ENCODE measurements around the gene AK3. TPM values are rescaled to one million over a fixed set of nuclear protein-coding genes. Genes with fewer than 3 reads are reported as not detected.

AK3 gene
- total RNA-seq, 2 experiments from 2014 or later, result 34.0 to 34.6 TPM

GRCh38 chr9:4716163-4716562 lies 24.8 kb downstream of the AK3 start:
- CTCF ChIA-PET, result interaction anchor here (1.1 kb wide), 1 partner anchor 34 kb away, joined by 4 read pairs; no protein-coding TSS in a partner anchor
- no peaks in the 10 kb centered on the region for H3K4me1 Mint-ChIP-seq
- no peaks in the 10 kb centered on the region for H3K27me3 Mint-ChIP-seq
- H3K27ac Mint-ChIP-seq, result no peak overlapping the region
- H3K4me3 Mint-ChIP-seq, result no peak overlapping the region
- no peak for DNase-seq
- POLR2A ChIA-PET, result interaction anchor here (0.8 to 1.6 kb wide), 2 partner anchors 19 to 25 kb away, joined by 3 to 8 read pairs; partner anchors contain the start of gene AK3
- H3K9me3 Mint-ChIP-seq, result peaks cover 4% of the 10 kb centered on the region
- H3K36me3 Mint-ChIP-seq (ENCODE audit: low read depth), result peaks cover 65% of the 10 kb centered on the region

- Mint-ChIP-seq H3K4me3 (no peak overlapping the region), H3K9me3 (peaks cover 4% of the 10 kb centered on the region), H3K36me3 (ENCODE audit: low read depth) (peaks cover 68% of the 10 kb centered on the region), H3K27me3 (no peaks in the 10 kb centered on the region), H3K4me1 (no peaks in the 10 kb centered on the region), H3K27ac (no peak overlapping the region)
- POLR2A ChIA-PET, result no interaction called here
- CTCF ChIA-PET, result interaction anchor here (0.7 to 1.0 kb wide), 2 partner anchors 12 to 519 kb away, joined by 3 to 6 read pairs; no protein-coding TSS in a partner anchor
- DNase-seq, result no peak
Measured at GRCh38 chr9:4714266-4715016, 26.6 kb downstream of the AK3 start.

DNA sequence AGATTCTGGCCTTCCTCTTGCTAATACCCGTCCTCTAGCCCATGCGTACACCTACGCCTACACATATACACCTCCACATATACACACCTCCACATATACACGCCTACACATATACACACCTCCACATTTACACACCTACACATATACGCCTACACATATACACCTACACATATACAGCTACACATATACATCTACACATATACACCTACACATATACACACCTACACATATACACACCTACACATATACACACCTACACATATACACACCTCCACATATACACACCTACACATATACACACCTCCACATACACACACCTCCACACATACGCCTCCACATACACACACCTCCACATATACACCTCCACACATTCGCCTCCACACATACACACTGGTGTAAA lies 27.2 kb downstream of the AK3 start:
- no peaks in the 10 kb centered on the region for H3K4me1 Mint-ChIP-seq
- no peak overlapping the region for H3K4me3 Mint-ChIP-seq
- peaks cover 69% of the 10 kb centered on the region for H3K36me3 Mint-ChIP-seq (ENCODE audit: low read depth)
- no peak overlapping the region for H3K27ac Mint-ChIP-seq
- peaks cover 4% of the 10 kb centered on the region for H3K9me3 Mint-ChIP-seq
- no peak for DNase-seq
- H3K27me3 Mint-ChIP-seq, result no peaks in the 10 kb centered on the region
- POLR2A ChIA-PET, result no interaction called here
- CTCF ChIA-PET, result no interaction called here

DNA sequence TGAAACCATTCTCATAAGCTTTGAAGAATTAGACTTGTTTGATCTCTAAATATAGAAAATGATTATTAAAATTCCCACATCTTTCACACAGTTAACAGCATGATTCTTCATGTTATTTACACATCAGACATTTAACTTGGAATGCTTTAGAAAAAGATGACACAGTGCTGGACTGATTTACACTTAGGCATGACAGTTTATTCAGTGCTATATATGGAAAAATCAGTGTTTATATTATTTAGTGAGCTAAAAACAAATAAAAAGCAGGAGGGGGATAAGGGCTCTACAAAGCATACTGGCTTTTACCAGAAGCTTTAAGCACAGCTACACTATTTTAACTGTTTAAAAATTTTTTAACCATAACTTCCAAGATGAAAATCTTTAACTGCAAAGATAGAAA lies 31.6 kb downstream of the AK3 start:
- Mint-ChIP-seq H3K9me3 (peaks cover 4% of the 10 kb centered on the region), H3K4me1 (peaks cover 8% of the 10 kb centered on the region), H3K4me3 (no peak overlapping the region), H3K27me3 (no peaks in the 10 kb centered on the region), H3K36me3 (ENCODE audit: low read depth) (peaks cover 54% of the 10 kb centered on the region), H3K27ac (no peak overlapping the region)
- ChIA-PET POLR2A (interaction anchor here (0.9 kb wide), 1 partner anchor 31 kb away, joined by 6 read pairs; the partner anchor contains the start of gene AK3), CTCF (interaction anchor here (0.5 kb wide), 1 partner anchor 27 kb away, joined by 4 read pairs; no protein-coding TSS in a partner anchor)
- DNase-seq, result no peak

DNA sequence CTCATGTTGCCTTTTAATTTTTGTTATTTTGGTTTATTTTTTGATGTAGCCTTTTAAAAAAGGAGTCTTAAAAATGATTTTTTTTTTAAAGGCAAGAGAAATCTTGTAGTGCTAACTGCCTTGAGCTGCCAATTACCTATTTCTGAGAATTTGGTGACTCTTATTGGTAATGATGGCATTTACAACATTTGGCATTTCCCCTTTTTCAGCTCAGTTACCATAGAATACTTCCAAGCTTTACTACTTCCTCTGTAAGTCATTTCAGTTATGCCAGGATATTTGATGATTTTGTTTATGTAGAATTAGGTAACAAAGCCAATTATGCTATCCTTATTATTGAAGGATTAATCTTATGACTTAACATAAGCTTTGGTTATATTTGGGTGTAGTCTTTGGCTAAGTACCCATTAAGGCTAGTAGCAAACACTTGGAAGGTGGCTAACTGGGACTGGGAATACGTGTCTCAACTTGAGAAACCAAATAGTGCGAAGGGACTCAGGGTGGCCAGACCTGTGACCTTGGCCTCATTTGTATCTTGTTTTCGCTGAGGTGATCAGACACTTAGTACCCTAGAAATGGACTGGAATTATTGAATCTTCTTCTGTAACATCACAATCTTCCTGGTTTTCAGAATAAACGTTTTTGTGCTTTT lies 33.9 kb downstream of the AK3 start:
- Mint-ChIP-seq H3K4me3 (no peak overlapping the region), H3K9me3 (no peaks in the 10 kb centered on the region), H3K4me1 (peaks cover 8% of the 10 kb centered on the region), H3K27ac (no peak overlapping the region), H3K27me3 (no peaks in the 10 kb centered on the region), H3K36me3 (ENCODE audit: low read depth) (peaks cover 60% of the 10 kb centered on the region)
- CTCF ChIA-PET, result interaction anchor here (1.0 kb wide), 1 partner anchor 43 kb away, joined by 3 read pairs; no protein-coding TSS in a partner anchor
- no peak for DNase-seq
- POLR2A ChIA-PET, result interaction anchor here (1.0 kb wide), 1 partner anchor 46 kb away, joined by 3 read pairs; no protein-coding TSS in a partner anchor

GRCh38 chr9:4706021-4706420 lies 35.0 kb downstream of the AK3 start:
- ChIA-PET POLR2A (interaction anchor here (1.0 kb wide), 1 partner anchor 45 kb away, joined by 3 read pairs; no protein-coding TSS in a partner anchor), CTCF (no interaction called here)
- Mint-ChIP-seq H3K27ac (no peak overlapping the region), H3K9me3 (no peaks in the 10 kb centered on the region), H3K27me3 (no peaks in the 10 kb centered on the region), H3K4me3 (no peak overlapping the region), H3K36me3 (ENCODE audit: low read depth) (peaks cover 60% of the 10 kb centered on the region), H3K4me1 (peaks cover 8% of the 10 kb centered on the region)
- DNase-seq, result no peak

- CTCF ChIA-PET, result no interaction called here
- DNase-seq, result no peak
- no peak overlapping the region for H3K4me3 Mint-ChIP-seq
- peaks cover 62% of the 10 kb centered on the region for H3K36me3 Mint-ChIP-seq (ENCODE audit: low read depth)
- H3K27ac Mint-ChIP-seq, result no peak overlapping the region
- no peaks in the 10 kb centered on the region for H3K27me3 Mint-ChIP-seq
- H3K4me1 Mint-ChIP-seq, result peaks cover 8% of the 10 kb centered on the region
- POLR2A ChIA-PET, result interaction anchor here (1.4 kb wide), 1 partner anchor 89 kb away, joined by 3 read pairs; no protein-coding TSS in a partner anchor
- H3K9me3 Mint-ChIP-seq, result no peaks in the 10 kb centered on the region
Measured at GRCh38 chr9:4704129-4704528, 36.9 kb downstream of the AK3 start.

GRCh38 chr9:4701526-4701925 lies 39.5 kb downstream of the AK3 start:
- no peak for DNase-seq
- H3K4me3 Mint-ChIP-seq, result no peak overlapping the region
- no peaks in the 10 kb centered on the region for H3K9me3 Mint-ChIP-seq
- H3K27me3 Mint-ChIP-seq, result no peaks in the 10 kb centered on the region
- ChIA-PET POLR2A (no interaction called here), CTCF (no interaction called here)
- H3K27ac Mint-ChIP-seq, result no peak overlapping the region
- H3K36me3 Mint-ChIP-seq (ENCODE audit: low read depth), result peaks cover 56% of the 10 kb centered on the region
- H3K4me1 Mint-ChIP-seq, result no peaks in the 10 kb centered on the region

DNA sequence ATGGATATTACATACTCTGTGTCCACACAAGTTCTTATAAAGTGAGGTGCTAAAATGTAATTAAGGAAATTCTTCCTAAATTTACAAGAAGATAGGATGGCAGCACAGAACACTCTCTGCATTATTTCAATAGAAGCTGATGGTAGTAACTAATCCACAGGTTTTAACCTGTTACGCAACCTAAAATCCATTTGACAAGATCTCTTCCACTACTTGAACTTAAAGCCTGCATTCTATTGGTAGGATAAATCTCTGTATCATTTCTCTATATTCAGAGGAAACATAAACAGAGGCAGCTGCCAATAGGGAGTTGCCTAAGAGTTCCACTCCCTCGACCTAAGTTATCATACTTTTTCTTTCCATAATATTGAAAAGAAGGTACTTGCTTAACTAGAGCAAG lies 40.1 kb downstream of the AK3 start:
- ChIA-PET CTCF (no interaction called here), POLR2A (no interaction called here)
- peaks cover 2% of the 10 kb centered on the region for H3K4me1 Mint-ChIP-seq
- H3K36me3 Mint-ChIP-seq (ENCODE audit: low read depth), result peaks cover 51% of the 10 kb centered on the region
- H3K27me3 Mint-ChIP-seq, result no peaks in the 10 kb centered on the region
- no peak overlapping the region for H3K27ac Mint-ChIP-seq
- DNase-seq, result no peak
- H3K4me3 Mint-ChIP-seq, result no peak overlapping the region
- no peaks in the 10 kb centered on the region for H3K9me3 Mint-ChIP-seq

DNA sequence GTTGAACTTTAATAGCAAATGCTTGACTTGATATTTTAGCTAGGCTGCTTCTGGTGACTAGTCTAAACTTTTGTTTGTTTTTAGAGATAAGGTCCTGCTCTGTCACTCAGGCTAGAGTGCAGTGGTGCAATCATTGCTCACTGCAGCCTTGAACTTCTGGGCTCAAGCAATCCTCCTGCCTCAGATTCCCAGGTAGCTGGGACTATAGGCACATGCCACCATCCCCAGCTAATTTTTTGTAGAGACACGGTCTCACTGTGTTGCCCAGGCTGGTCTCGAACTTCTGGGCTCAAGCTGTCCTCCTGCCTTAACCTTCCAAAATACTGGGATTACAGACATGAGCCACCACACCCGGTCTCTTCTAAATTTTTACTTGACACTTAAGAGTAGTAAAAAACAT lies 40.9 kb downstream of the AK3 start:
- POLR2A ChIA-PET, result no interaction called here

DNA sequence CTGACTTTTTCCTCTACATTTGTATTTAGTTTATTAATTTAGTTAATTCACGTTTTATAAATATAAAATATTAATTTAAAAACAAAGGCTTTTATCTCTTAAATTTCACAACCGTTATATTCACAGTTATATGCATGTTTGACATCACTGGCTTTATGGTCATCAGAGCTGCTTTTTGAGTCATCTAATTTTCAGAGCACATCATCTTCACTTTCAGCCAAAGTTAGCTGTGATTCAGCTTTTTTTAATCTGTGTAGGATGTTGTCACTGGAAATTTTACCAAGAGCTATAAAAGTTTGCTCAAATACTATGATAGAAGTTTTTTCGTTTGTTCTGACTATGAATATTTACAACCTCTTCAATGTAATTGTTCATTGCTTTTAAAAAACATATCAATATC lies 49.2 kb downstream of the AK3 start:
- Mint-ChIP-seq H3K36me3 (ENCODE audit: low read depth) (peaks cover 33% of the 10 kb centered on the region), H3K27me3 (no peaks in the 10 kb centered on the region), H3K9me3 (no peaks in the 10 kb centered on the region), H3K4me3 (no peak overlapping the region), H3K27ac (no peak overlapping the region), H3K4me1 (peaks cover 14% of the 10 kb centered on the region)
- POLR2A ChIA-PET, result interaction anchor here (2.1 kb wide), 1 partner anchor 49 kb away, joined by 5 read pairs; the partner anchor contains the start of gene AK3
- no peak for DNase-seq
- CTCF ChIA-PET, result interaction anchor here (1.3 to 1.6 kb wide), 2 partner anchors 9 to 10 kb away, joined by 3 read pairs; no protein-coding TSS in a partner anchor

More for the DNA sequence above, 40.9 kb downstream of the AK3 start:
- no peak overlapping the region for H3K27ac Mint-ChIP-seq
- H3K4me1 Mint-ChIP-seq, result peaks cover 2% of the 10 kb centered on the region
- H3K27me3 Mint-ChIP-seq, result no peaks in the 10 kb centered on the region
- H3K4me3 Mint-ChIP-seq, result no peak overlapping the region
- CTCF ChIA-PET, result no interaction called here
- H3K36me3 Mint-ChIP-seq (ENCODE audit: low read depth), result peaks cover 49% of the 10 kb centered on the region
- no peak for DNase-seq
- H3K9me3 Mint-ChIP-seq, result no peaks in the 10 kb centered on the region

- no peak for DNase-seq
- Mint-ChIP-seq H3K9me3 (no peaks in the 10 kb centered on the region), H3K36me3 (ENCODE audit: low read depth) (peaks cover 41% of the 10 kb centered on the region), H3K27me3 (no peaks in the 10 kb centered on the region), H3K4me1 (peaks cover 14% of the 10 kb centered on the region), H3K4me3 (no peak overlapping the region), H3K27ac (no peak overlapping the region)
- CTCF ChIA-PET, result no interaction called here
- POLR2A ChIA-PET, result no interaction called here
Measured at GRCh38 chr9:4690144-4690543, 50.9 kb downstream of the AK3 start.

- no peak overlapping the region for H3K27ac Mint-ChIP-seq
- no peak overlapping the region for H3K4me3 Mint-ChIP-seq
- no peaks in the 10 kb centered on the region for H3K27me3 Mint-ChIP-seq
- ChIA-PET POLR2A (no interaction called here), CTCF (no interaction called here)
- H3K36me3 Mint-ChIP-seq (ENCODE audit: low read depth), result peaks cover 41% of the 10 kb centered on the region
- H3K9me3 Mint-ChIP-seq, result no peaks in the 10 kb centered on the region
- H3K4me1 Mint-ChIP-seq, result peaks cover 14% of the 10 kb centered on the region
- DNase-seq, result no peak
Measured at GRCh38 chr9:4689687-4690104, 51.3 kb downstream of the AK3 start.
